Measurements from ENCODE around the gene GREB1L.

DNA sequence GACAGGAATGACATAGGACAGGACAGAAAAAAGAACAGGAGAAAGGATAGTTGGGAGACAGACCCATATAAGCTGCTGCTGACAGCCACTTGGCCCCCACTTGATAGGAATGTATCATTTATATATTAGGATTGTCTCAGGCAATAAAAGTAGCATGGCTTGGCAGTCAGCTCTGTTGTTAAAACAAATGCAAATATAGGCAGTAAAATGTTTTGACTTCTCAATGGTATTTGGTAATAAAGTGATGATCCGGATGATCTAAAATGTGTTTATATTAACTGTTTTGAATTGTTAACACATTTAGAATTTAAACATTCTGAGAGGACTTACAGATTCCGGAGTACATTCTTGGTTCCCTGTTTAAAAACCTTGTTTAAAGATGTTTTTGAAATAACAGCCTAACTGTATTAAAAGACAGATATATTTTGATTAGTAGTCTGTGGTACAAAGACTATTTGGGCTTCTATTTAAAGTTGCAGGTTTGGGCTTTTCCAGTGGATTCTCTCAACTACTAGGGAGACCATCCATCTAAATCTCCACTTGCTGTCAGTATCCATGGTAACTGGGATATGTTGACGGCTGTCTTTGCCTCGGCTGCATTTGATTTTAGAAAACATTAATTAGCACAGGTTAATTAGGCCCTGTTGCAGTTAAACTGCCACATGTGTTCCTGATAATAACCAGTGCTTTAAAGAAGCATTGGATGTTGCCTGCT is 210.9 kb downstream of the GREB1L start:
- TF ChIP-seq CTCF (IDR thresholded peaks at IDR 0.05; ENCODE audit: low read length) (no peak), EZH2 (IDR thresholded peaks at IDR 0.05; ENCODE audit: borderline replicate concordance, low read length) (no peak)
